Measurements from ENCODE around the gene SESN3.
"Not testable (repeated sequence)": the region's sequence is repeated elsewhere in the genome, so short reads cannot be mapped to it uniquely, and the experiment has no call there.

SESN3 gene

GRCh38 chr11:95231127-95231880, at the start of gene SESN3:
Gene SESN3 (minus strand): TSS chr11:95231202. CDS start chr11:95230860, 342 bp downstream.
- DNase-seq (ENCODE audit: low spot score) = peak; percentile 100

GRCh38 chr11:95279921-95280868, 49.2 kb upstream of the SESN3 start:
- DNase-seq (ENCODE audit: low spot score) = no peak

GRCh38 chr11:95277868-95278267, 46.9 kb upstream of the SESN3 start:
- DNase-seq (ENCODE audit: low spot score) = no peak

GRCh38 chr11:95276139-95276538, 45.1 kb upstream of the SESN3 start:
- no peak for DNase-seq (ENCODE audit: low spot score)

- DNase-seq (ENCODE audit: low spot score) = not testable (repeated sequence)
Observed at GRCh38 chr11:95273618-95274017, 42.6 kb upstream of the SESN3 start.

- DNase-seq (ENCODE audit: low spot score) = no peak
Observed at GRCh38 chr11:95269036-95269819, 38.2 kb upstream of the SESN3 start.

GRCh38 chr11:95268391-95268790, 37.4 kb upstream of the SESN3 start:
- no peak for DNase-seq (ENCODE audit: low spot score)

GRCh38 chr11:95267601-95268213, 36.7 kb upstream of the SESN3 start:
- DNase-seq (ENCODE audit: low spot score) = no peak

GRCh38 chr11:95266751-95267374, 35.9 kb upstream of the SESN3 start:
- no peak for DNase-seq (ENCODE audit: low spot score)

GRCh38 chr11:95264881-95265280, 33.9 kb upstream of the SESN3 start:
- DNase-seq (ENCODE audit: low spot score) = no peak

- no peak for DNase-seq (ENCODE audit: low spot score)
Observed at GRCh38 chr11:95262994-95263765, 32.2 kb upstream of the SESN3 start.

GRCh38 chr11:95257456-95257971, 26.5 kb upstream of the SESN3 start:
- no peak for DNase-seq (ENCODE audit: low spot score)

GRCh38 chr11:95256321-95256779, 25.3 kb upstream of the SESN3 start:
- no peak for DNase-seq (ENCODE audit: low spot score)

- DNase-seq (ENCODE audit: low spot score) = no peak
Observed at GRCh38 chr11:95255251-95256145, 24.5 kb upstream of the SESN3 start.

- no peak for DNase-seq (ENCODE audit: low spot score)
Observed at GRCh38 chr11:95254716-95255115, 23.7 kb upstream of the SESN3 start.

GRCh38 chr11:95254131-95254704, 23.2 kb upstream of the SESN3 start:
- peak; percentile 74 for DNase-seq (ENCODE audit: low spot score)

GRCh38 chr11:95253141-95253540, 22.1 kb upstream of the SESN3 start:
- DNase-seq (ENCODE audit: low spot score) = no peak

GRCh38 chr11:95252586-95252985, 21.6 kb upstream of the SESN3 start:
- no peak for DNase-seq (ENCODE audit: low spot score)

GRCh38 chr11:95251896-95252295, 20.9 kb upstream of the SESN3 start:
- not testable (repeated sequence) for DNase-seq (ENCODE audit: low spot score)
